GM19193 (cell line): Measurements from ENCODE around the gene PDE6A.

ENCODE experiments used
- POLR2A ChIP-seq: IDR thresholded peaks from 4 replicates; pipeline ENCODE4 v1.6.1; 2011; ENCODE audit not compliant: insufficient read depth, insufficient read length; ENCODE audit errors: extremely low read depth

PDE6A gene

DNA sequence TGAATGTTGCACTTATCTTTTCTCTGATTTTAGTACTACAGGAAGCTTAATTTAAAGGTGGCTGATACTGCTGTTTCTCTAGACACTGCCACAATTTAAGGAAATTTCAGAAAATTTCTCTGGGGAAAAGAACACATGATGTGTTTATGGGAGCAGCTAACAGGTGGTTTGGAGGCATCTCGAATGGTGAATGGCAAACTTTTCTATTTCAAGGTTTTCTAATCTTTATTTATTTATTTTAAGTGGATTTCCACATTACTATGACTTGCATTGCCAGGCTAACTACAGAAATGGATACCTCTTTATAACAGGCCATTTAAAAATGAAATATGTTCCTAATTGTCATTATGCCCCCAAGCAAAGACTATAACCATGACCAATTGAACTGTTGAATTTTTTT, 50.4 kb downstream of the PDE6A start:
- TF ChIP-seq POLR2A: no peak

DNA sequence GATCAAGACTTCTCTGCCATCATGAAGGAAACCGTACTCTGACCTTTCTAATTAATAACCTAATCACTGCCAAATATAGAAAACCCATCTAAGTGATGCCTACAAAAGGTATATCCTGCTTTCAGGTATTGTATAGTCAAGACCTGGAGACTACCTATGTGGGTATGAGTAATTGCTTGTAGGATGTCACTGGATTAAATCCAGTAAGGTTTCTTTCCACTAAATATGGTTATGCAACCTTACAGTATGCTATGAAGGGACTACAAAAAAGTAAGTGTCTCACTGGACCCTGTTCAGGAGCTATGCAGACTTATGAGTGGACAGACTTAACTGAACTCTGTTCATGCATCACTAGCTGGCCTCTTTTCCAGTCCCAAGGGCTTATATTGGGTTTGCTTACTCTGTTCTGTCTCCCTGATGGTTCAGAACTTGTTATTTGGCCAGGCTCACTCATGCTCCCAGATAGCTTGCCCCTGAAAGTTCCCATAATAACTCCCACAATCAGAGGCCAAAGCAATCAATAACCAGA, 51.1 kb downstream of the PDE6A start:
- TF ChIP-seq POLR2A: no peak

DNA sequence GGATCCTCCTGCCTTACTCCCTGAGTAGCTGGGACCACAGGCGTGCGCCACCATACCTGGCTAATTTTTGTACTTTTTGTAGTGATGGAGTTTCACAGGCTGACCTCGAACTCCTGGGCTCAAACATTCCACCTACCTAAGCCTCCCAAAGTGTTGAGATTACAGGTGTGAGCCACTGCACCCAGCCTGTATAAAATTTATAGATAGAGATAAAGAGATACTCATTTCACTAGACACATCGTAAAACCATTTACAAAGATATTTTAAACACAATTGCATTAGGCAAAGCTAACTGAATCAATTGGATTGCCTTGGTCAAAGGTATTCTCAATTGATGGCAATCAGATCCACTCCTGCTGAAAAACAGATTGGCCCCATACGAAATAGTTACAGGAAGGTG, 52.0 kb downstream of the PDE6A start:
- no peak for TF ChIP-seq POLR2A

DNA sequence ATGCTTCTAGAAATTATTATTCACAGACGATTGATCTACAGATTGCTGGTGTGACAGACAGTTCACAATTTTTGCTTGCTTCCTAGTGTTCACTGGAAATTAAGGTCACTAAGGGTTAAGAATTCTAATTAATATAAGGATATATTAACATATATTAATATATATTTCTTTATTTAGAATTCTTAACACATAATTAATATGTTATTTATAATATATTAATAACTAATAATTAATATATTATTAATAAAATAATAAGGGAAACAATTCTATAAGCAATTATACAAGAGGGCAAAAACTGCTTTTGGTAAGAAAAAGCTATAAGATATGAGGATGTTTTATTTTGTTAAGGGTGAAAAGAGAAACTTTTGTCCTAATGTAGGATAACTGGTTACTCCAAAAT, 56.3 kb downstream of the PDE6A start:
- no peak for TF ChIP-seq POLR2A

DNA sequence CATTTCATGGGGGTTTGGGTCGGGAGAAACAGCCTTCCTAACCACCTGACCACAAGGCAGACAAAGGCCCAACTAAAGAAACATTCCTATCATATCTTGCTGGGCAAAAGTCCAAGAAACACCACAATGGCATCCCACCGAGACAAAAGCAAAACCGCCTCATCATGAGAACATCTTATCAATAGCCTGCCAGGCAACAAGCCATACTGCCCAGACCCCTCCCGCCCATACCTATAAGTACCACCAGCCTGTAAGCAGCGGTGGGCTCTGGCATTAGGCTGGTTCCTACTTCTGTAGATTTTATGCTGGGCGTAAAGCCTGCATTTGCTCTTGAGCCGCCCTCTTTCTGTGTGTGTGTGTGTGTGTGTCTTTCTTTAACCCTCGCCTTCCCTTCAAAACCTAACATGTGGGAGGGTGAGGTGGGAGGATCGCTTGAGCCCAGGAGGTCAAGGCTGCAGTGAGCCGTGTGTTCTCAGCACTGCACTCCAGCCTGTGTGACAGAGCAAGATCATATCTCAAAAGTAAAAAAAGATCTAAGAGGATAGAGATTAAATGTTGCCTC, 56.9 kb downstream of the PDE6A start:
- no peak for TF ChIP-seq POLR2A

DNA sequence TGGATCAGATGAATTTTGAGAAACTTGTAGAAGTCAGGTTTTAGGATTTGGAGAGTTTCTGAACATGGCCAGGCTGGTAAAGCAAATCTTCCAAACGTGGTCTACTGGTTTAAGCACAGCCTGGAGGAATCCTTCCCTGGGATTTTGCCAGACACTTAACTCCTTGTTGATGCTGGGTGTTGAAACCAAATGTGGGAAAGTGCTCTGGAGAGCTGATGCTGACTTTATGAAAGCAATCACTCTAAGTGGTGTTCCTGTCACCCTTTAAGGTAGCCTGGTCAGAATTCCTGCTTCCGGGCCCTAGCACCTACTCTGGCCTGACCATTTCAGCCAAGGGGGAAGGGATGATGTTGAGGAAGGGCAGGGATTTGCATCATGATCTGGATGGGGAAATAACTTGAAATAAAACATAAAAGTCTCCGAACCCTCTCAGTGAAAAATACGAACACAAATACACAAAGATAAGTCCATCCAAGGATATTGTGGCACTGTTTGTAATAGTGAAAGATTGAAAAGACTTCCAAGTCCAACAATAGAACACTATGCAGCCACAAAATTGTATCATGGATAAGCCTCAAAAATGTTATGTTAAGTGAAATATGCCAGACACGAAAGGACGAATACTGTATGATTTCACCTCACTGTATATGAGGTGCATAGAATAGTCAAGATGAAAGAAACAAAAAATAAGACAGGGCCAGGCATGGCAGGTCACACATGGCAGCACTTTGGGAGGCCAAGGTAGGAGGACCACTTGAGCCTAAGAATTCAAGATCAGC, 57.7 kb downstream of the PDE6A start:
- TF ChIP-seq POLR2A: no peak

DNA sequence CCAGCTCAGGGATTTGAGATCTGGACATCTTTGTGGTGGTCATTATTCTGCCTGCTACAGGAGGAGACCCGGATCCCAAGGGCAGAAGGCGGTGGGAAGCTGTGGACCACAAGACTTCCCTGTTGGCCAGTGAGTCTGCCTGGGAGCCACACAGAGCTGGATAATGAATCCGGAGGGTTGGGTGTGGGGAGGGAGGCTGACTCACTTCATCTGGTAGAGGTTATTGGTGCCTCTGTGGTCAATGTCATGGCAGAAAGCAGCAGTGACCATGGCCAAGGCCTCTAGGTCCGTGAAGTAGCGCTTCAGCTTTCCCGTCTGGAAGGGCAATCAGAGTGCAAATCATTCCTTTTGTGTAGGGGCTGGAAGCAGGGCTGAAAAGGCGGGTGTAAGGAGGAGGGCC, 58.5 kb downstream of the PDE6A start:
- no peak for TF ChIP-seq POLR2A

DNA sequence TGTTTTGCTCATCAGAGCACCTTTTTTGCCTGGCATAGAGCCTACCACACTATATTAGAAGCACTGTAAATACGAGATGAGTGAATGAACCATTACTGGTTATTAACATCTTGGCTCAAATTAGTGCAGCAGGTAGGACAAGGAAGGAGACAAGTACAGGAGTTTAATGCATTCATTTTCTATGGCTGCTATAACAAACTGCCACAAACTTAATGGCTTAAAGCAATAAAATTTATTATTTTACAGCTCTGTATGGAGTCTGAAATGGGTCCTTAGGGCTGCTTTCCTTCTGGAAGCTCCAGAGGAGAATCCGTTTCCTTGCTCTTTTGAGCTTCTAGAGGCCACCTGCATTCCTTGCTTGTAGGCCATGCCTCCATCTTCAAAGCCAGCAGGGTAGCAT, 59.1 kb downstream of the PDE6A start:
- no peak for TF ChIP-seq POLR2A

DNA sequence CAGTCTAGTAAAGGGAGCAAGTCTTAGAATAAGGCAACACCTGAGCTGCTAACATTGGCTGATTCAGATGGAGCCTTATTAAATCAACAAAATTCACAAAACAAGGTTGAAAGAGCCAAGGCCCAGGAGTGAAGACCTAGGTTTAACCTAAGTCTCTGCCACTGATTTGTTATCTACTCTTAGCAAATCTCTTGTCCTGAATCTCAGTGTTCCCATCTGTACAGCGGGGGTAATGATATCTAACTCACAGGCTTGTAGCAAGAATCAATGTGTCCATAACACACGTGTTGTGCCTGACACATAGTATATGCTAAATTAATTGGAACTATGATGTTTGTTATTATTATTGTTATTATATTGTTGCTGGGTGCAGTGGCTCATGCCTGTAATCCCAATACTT, 61.0 kb downstream of the PDE6A start:
- TF ChIP-seq POLR2A: no peak

DNA sequence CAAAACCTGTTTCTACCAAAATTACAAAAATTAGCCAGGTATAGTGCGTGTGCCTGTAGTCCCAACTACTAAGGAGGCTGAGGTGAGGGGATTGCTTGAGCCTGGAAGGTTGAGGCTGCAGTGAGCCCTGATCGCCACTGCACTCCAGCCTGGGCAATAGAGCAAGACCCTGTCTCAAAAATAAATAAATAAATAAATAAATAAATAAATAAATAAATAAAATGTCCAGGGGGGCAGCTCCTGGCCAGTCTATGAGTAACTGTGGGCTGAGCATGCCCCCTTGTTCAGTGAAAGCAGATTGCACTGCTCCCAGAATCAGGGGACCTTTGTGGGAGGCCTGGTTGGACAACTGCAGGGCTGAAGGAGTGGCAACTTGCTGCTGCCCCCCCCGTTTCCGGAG, 62.7 kb downstream of the PDE6A start:
- TF ChIP-seq POLR2A: no peak

DNA sequence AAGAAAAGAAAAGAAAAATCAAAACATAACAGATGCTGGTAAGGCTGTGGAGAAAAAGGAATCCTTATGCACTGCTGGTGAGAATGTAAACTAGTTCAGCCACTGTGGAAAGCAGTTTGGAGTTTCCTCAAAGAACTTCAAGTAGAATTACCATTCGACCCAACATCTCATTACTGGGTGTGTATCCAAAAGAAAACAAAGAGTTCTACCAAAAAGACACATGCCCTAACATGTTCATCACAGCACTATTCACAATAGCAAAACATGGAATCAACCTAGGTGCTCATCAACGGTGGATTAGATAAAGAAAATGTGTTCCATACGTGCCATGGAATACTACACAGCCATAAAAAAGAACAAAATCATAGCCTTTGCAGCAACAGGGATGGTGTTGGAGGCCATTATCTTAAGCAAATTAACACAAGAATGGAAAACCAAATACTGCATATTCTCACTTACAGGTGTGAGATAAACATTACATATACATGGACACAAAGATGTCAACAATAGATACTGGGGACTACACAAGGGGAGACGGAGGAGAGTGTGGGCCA, 63.4 kb downstream of the PDE6A start:
- TF ChIP-seq POLR2A: no peak

DNA sequence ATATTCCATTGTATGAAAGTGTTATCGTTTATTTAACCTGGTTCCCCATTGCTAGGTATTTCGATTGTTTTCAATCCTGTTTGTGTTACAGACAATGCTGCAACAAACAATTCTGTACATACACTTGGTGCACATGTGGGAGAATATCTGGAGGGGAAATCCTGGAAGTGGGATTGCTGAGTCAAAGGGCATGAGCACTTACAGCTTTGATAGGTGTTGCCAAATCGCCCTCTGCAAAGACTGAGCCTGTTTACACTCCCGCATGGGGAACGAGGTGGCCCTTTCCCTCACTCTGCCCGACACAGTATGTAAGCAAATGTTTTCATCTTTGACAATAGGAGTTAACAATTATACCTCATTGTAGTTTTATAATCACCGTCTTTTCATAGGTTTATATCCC, 66.2 kb downstream of the PDE6A start:
- TF ChIP-seq POLR2A: no peak

DNA sequence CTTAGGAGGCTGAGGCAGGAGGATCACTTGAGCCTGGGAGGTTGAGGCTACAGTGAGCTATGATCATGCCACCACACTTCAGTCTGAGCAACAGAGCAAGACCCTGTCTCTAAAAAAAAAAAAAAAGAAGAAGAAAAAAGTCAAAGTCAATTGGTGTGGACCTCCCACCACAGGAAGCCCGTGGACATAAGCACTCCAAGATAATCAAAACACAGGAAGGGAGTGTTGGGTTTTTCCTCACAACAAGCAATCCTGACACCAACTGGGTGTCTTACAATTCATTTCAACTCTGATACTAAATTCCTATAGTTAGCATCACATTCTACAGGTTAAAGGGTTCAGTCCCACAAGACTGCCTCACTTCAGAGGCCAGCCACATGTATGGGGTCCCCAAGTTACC, 70.7 kb downstream of the PDE6A start:
- no peak for TF ChIP-seq POLR2A

DNA sequence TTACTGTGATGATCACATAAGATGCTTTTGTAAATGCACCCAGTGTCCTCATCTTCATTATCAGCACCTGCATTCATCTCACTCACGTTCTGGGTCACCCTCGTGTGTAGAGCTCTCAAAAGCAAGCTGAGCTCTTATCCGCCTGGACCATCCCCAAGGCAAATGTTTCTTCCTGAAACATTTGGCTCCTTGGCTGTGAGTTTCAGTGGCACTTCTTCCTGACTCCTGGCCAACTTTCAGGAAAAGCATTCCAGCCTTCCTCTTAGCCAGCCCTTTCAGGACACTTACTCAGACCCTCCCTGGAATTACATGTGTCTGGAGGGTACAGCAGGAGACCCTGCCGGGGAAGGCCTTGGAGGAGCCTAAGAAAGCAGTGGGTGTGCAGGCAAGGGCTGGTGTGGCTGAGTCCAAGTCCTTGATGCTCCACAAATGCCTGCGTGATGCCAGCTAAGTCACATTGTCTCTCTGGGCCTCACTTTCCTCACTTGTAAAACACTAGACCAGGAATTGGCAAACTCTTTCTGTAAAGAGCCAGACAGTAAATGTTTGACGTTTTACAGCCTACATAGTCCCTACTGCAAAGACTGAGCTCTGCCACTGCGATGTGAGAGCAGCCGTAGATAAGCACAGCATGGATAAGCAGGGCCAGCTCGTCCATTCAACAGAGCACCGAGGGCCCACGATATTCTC, 72.1 kb downstream of the PDE6A start:
- TF ChIP-seq POLR2A: no peak

DNA sequence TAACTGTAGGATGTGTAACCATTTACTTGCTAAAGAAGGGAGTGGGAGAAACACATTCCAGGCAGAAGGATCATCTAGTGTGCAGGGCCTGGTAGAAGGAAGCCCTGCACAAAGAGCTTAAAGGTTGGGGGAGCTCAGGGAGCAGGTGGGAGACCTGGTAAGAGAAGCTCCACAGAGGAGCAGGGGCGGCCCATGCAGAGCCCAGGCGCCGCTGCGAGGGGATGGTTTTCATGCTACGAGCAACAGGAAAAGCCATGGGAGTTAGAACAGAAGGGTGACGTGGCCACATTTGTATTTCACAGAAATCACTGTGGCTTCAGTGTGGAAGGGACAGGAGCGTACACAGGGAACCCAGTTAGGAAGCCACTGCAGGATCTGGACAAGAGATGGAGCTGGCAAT, 73.1 kb downstream of the PDE6A start:
- TF ChIP-seq POLR2A: no peak
